GM12875 (cell line): ENCODE data around the gene SORCS2.

Source experiments
- H3K4me3 ChIP-seq: one replicate; pipeline ENCODE4 v1.5.1; 2011; ENCODE audit warnings: low read depth, low read length, control low read depth
- CTCF ChIP-seq: IDR thresholded peaks from 2 replicates; pipeline ENCODE4 v1.5.1; 2011; ENCODE audit warnings: low read depth, mild to moderate bottlenecking, control low read depth, inconsistent platforms, low read length, moderate library complexity, borderline replicate concordance; ENCODE audit not compliant: insufficient read depth

The SORCS2 gene

GRCh38 chr4:7207628-7208231 lies 15.4 kb downstream of the SORCS2 start:
- H3K4me3 ChIP-seq, result no peak overlapping the region
- no peak for TF ChIP-seq CTCF

GRCh38 chr4:7208509-7209451 lies 16.4 kb downstream of the SORCS2 start:
- TF ChIP-seq CTCF, result no peak
- no peak overlapping the region for H3K4me3 ChIP-seq

GRCh38 chr4:7209699-7210098 lies 17.4 kb downstream of the SORCS2 start:
- H3K4me3 ChIP-seq, result no peak overlapping the region
- TF ChIP-seq CTCF, result no peak

GRCh38 chr4:7210824-7211223 lies 18.5 kb downstream of the SORCS2 start:
- TF ChIP-seq CTCF, result no peak
- H3K4me3 ChIP-seq, result no peak overlapping the region

GRCh38 chr4:7212101-7212674 lies 19.9 kb downstream of the SORCS2 start:
- no peak overlapping the region for H3K4me3 ChIP-seq
- no peak for TF ChIP-seq CTCF

GRCh38 chr4:7212921-7213320 lies 20.6 kb downstream of the SORCS2 start:
- no peak for TF ChIP-seq CTCF
- H3K4me3 ChIP-seq, result no peak overlapping the region
